ENCODE measurements around the gene HNRNPA1L2.
"Not testable (repeated sequence)": the region's sequence is repeated elsewhere in the genome, so short reads cannot be mapped to it uniquely, and the experiment has no call there.

Gene HNRNPA1L2

DNA sequence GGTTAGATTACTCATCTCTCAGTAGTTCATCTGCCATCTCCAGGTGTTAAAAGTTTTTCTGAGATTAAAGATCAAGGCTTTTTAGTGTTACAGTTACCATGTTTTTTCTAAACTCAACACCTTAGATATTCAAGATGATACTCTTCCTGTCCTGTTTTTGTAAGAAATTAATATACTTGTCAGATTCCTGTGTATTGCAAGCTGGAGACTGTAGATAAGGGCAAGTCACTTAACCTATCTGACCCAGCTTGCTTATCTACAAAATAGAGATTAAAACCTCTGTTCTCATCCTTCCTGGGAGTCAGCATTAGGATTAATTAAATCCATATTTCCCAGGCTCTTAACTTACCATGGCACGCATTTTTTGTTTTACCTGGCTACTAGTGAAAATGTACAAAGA, 35.6 kb downstream of the HNRNPA1L2 start:
- TF ChIP-seq SPI1 (IDR thresholded peaks at IDR 0.05; ENCODE audit: borderline replicate concordance, low read depth) (no peak), POLR2AphosphoS5 (IDR thresholded peaks at IDR 0.05; ENCODE audit: low read depth) (no peak), GABPA (IDR thresholded peaks at IDR 0.05; ENCODE audit: low read depth) (no peak)
- TF ChIP-seq, protein P1, sequence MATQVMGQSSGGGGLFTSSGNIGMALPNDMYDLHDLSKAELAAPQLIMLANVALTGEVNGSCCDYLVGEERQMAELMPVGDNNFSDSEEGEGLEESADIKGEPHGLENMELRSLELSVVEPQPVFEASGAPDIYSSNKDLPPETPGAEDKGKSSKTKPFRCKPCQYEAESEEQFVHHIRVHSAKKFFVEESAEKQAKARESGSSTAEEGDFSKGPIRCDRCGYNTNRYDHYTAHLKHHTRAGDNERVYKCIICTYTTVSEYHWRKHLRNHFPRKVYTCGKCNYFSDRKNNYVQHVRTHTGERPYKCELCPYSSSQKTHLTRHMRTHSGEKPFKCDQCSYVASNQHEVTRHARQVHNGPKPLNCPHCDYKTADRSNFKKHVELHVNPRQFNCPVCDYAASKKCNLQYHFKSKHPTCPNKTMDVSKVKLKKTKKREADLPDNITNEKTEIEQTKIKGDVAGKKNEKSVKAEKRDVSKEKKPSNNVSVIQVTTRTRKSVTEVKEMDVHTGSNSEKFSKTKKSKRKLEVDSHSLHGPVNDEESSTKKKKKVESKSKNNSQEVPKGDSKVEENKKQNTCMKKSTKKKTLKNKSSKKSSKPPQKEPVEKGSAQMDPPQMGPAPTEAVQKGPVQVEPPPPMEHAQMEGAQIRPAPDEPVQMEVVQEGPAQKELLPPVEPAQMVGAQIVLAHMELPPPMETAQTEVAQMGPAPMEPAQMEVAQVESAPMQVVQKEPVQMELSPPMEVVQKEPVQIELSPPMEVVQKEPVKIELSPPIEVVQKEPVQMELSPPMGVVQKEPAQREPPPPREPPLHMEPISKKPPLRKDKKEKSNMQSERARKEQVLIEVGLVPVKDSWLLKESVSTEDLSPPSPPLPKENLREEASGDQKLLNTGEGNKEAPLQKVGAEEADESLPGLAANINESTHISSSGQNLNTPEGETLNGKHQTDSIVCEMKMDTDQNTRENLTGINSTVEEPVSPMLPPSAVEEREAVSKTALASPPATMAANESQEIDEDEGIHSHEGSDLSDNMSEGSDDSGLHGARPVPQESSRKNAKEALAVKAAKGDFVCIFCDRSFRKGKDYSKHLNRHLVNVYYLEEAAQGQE (IDR thresholded peaks at IDR 0.05; ENCODE audit: insufficient replicate concordance, low read depth), result no peak
- TF ChIP-seq, protein P2, sequence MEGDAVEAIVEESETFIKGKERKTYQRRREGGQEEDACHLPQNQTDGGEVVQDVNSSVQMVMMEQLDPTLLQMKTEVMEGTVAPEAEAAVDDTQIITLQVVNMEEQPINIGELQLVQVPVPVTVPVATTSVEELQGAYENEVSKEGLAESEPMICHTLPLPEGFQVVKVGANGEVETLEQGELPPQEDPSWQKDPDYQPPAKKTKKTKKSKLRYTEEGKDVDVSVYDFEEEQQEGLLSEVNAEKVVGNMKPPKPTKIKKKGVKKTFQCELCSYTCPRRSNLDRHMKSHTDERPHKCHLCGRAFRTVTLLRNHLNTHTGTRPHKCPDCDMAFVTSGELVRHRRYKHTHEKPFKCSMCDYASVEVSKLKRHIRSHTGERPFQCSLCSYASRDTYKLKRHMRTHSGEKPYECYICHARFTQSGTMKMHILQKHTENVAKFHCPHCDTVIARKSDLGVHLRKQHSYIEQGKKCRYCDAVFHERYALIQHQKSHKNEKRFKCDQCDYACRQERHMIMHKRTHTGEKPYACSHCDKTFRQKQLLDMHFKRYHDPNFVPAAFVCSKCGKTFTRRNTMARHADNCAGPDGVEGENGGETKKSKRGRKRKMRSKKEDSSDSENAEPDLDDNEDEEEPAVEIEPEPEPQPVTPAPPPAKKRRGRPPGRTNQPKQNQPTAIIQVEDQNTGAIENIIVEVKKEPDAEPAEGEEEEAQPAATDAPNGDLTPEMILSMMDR (IDR thresholded peaks at IDR 0.05; ENCODE audit: insufficient read depth, low read length), result no peak
- H3K27ac ChIP-seq (replicated peaks), result no peak overlapping the region
- no peak overlapping the region for H3K4me3 ChIP-seq (replicated peaks; ENCODE audit: insufficient read depth, low read length)
- DNase-seq (ENCODE audit: low read depth in 1 of 2, low spot score in 1 of 2), result no peak
- H3K27me3 ChIP-seq (ENCODE audit: insufficient read depth, poor library complexity, severe bottlenecking), result no peaks in the 10 kb centered on the region

DNA sequence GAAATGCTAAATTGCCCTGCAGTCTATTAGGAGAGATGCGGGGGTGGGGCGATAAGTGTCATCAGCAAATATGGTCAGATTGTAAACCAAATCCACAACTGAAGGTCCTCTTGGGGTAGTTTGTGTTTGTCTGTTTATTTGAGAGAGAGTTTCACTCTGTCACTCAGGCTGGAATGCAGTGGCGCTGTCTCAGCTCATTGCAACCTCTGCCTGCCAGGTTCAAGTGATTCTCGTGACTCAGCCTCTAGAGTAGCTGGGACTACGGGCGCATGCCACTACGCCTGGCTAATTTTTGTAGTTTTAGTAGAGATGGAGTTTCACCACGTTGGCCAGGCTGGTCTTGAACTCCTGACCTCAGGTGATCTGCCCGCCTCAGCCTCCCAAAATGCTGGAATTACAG, 43.6 kb downstream of the HNRNPA1L2 start:
- H3K4me3 ChIP-seq (replicated peaks; ENCODE audit: insufficient read depth, low read length); DNase-seq (ENCODE audit: low read depth in 1 of 2, low spot score in 1 of 2); H3K27ac ChIP-seq (replicated peaks); H3K27me3 ChIP-seq (ENCODE audit: insufficient read depth, poor library complexity, severe bottlenecking): not testable (repeated sequence)

DNA sequence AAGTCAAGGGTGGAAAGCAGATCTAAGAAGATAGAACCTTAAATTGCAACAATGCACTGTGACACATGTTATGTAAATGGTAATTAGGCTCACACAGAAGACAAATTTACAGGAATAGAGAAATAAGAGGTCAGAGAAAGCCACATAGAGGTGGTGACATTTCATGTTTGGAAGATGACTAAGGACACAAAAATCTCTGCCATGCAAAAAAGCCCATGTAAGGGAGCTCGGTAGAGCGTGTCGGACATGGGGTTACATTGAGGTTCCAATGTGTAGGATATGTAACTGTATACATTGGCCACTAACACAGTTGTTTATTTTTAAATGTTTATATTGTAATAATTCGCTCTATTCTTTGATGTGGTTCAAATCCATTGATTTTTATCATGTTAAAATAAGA, 44.1 kb downstream of the HNRNPA1L2 start:
- Histone ChIP-seq H3K27me3 (ENCODE audit: insufficient read depth, poor library complexity, severe bottlenecking) (no peaks in the 10 kb centered on the region), H3K4me3 (replicated peaks; ENCODE audit: insufficient read depth, low read length) (no peak overlapping the region), H3K27ac (replicated peaks) (no peak overlapping the region)
- TF ChIP-seq GABPA (IDR thresholded peaks at IDR 0.05; ENCODE audit: low read depth) (no peak), SPI1 (IDR thresholded peaks at IDR 0.05; ENCODE audit: borderline replicate concordance, low read depth) (no peak), POLR2AphosphoS5 (IDR thresholded peaks at IDR 0.05; ENCODE audit: low read depth) (no peak)
- TF ChIP-seq, protein P1 (IDR thresholded peaks at IDR 0.05; ENCODE audit: insufficient replicate concordance, low read depth), result no peak
- TF ChIP-seq, protein P2 (IDR thresholded peaks at IDR 0.05; ENCODE audit: insufficient read depth, low read length), result no peak
- DNase-seq (ENCODE audit: low read depth in 1 of 2, low spot score in 1 of 2), result no peak
